Tibial nerve (tissue), 4 donors: ENCODE results near the gene ABHD17A. TPM values are rescaled to one million over a fixed set of nuclear protein-coding genes. Genes with fewer than 3 reads are reported as not detected.

ENCODE experiments used
- DNase-seq, 2 donors: peaks; one replicate each; pipeline ENCODE4 v3.0.0-alpha.2; 2019; ENCODE audit warnings: low spot score in 2 of 2
- H3K27ac ChIP-seq, 4 donors: fragments of 200-600 bp; sonication (generic) in 3 of 4; one replicate each; pipeline ENCODE4 v1.5.1; 2017 to 2019; ENCODE audit warnings: mild to moderate bottlenecking in 1 of 4
- H3K27me3 ChIP-seq, 2 donors: fragments of 200-600 bp; sonication (generic) in 1 of 2; one replicate each; pipeline versions ENCODE4 v1.5.1 to v1.6.0; 2017 to 2019
- H3K36me3 ChIP-seq, 3 donors: fragments of 200-600 bp; sonication (generic); one replicate each; pipeline ENCODE4 v1.5.1; 2018 to 2019
- H3K4me1 ChIP-seq, 4 donors: fragments of 200-600 bp; sonication (generic) in 3 of 4; one replicate each; pipeline ENCODE4 v1.5.1; 2017 to 2019
- H3K4me3 ChIP-seq, 4 donors: fragments of 200-600 bp; sonication (generic) in 3 of 4; one replicate each; pipeline ENCODE4 v1.5.1; 2017 to 2019; ENCODE audit warnings: mild to moderate bottlenecking in 1 of 4, moderate library complexity in 1 of 4
- H3K9me3 ChIP-seq, 4 donors: fragments of 200-600 bp; sonication (generic) in 3 of 4; one replicate each; pipeline ENCODE4 v1.5.1; 2017 to 2019
- EP300 ChIP-seq, 2 donors: sonication (generic); formaldehyde crosslinking; IDR thresholded peaks; one replicate each; pipeline ENCODE4 v1.6.1; 2017; ENCODE audit warnings: antibody characterized with exemption in 2 of 2, mild to moderate bottlenecking in 1 of 2
- POLR2A ChIP-seq, 2 donors: fragments of 450-650 bp; IDR thresholded peaks; one replicate each; pipeline ENCODE4 v1.6.1; 2017; ENCODE audit warnings: antibody characterized with exemption in 2 of 2, mild to moderate bottlenecking in 2 of 2, moderate library complexity in 2 of 2
- WGBS, 2 donors: methylation state at CpG; one replicate each; pipeline ENCODE4 v1.1.5; 2018; 5-methylcytosine and 5-hydroxymethylcytosine counted together
- total RNA-seq, 4 donors: library from RNA; depleted of rRNA; stranded (reverse); fragments of >200 nt; gene quantifications; one replicate each; pipeline ENCODE4 v1.1.0, GENCODE V29; 2016
- TF ChIP-seq, protein P1 (sequence below), 5 experiments: fragments of 200-600 bp in 3 of 5; fragments of 450-650 bp in 2 of 5; sonication (generic) in 3 of 5; IDR thresholded peaks; one replicate each; pipeline ENCODE4 v1.5.1; 2016 to 2019; ENCODE audit warnings: antibody characterized with exemption in 5 of 5, mild to moderate bottlenecking in 3 of 5, moderate library complexity in 2 of 5

ABHD17A gene
- total RNA-seq, 4 donors from 2014 or later = 127 to 165 (median 132) TPM

DNA sequence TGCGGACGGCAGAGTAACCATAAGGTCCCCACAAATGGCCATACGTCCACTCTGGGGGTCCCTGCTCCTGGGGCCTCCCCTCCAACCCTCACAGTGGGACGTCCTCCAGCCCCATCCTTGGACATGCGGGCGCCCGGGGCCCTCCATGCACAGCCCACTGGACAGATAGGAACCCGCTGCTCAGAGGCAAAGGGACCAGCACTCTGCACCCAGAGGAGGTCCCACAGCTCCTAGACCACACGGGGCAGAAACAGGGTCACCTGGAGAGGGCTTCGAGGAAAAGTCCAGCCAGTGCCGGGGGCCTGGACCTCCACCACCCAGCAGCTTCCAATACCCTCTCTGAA lies 48.1 kb downstream of the ABHD17A start:
- TF ChIP-seq EP300 (IDR thresholded peaks at IDR 0.05) (no peak), POLR2A (IDR thresholded peaks at IDR 0.05) (no peak)
- TF ChIP-seq, protein P1, sequence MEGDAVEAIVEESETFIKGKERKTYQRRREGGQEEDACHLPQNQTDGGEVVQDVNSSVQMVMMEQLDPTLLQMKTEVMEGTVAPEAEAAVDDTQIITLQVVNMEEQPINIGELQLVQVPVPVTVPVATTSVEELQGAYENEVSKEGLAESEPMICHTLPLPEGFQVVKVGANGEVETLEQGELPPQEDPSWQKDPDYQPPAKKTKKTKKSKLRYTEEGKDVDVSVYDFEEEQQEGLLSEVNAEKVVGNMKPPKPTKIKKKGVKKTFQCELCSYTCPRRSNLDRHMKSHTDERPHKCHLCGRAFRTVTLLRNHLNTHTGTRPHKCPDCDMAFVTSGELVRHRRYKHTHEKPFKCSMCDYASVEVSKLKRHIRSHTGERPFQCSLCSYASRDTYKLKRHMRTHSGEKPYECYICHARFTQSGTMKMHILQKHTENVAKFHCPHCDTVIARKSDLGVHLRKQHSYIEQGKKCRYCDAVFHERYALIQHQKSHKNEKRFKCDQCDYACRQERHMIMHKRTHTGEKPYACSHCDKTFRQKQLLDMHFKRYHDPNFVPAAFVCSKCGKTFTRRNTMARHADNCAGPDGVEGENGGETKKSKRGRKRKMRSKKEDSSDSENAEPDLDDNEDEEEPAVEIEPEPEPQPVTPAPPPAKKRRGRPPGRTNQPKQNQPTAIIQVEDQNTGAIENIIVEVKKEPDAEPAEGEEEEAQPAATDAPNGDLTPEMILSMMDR (IDR thresholded peaks at IDR 0.05) = no peak
- Histone ChIP-seq H3K27ac (no peak overlapping the region), H3K36me3 (peaks cover 0 to 22% (median 0%) of the 10 kb centered on the region in 3 donors), H3K4me1 (peaks cover 0 to 97% (median 19%) of the 10 kb centered on the region in 4 donors), H3K4me3 (no peak overlapping the region), H3K27me3 (no peaks in the 10 kb centered on the region), H3K9me3 (no peaks in the 10 kb centered on the region)
- DNase-seq = no peak
- 78 to 79% methylated on average over 11 of the region's 11 CpGs for WGBS, 2 donors

DNA sequence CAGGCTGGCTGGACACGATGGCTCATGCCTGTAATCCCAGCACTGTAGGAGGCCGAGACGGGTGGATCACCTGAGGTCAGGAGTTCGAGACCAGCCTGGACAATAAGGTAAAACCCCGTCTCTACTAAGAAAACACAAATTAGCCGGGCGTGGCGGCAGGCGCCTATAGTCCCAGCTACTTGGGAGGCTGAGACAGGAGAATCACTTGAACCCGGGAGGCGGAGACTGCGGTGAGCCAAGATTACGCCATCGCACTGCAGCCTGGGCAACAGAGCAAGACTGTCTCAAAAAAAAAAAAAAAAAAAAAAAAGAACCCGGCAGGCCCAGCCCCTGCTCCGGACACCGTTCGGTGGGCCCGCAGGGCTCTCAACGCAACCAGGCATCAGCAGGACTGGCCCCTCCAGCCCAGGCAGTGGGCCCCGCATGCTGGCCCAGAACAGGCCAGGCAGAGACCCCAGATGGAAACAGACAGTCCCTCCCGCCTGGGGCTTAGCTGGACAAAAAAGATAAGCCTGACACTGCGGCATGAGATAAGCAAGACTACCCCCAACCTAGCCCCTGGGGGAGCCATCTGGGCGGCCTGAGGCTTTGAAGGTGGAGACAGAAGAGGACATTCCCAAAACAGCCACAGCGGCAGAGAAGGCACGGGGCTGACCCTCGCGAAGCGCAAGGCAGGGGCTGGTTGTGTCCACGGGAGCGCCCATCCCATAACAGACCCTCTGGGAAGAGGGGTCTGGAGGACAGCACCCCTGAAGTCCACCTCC lies 48.7 kb downstream of the ABHD17A start:
- H3K4me3 ChIP-seq = no peak overlapping the region
- no peak for DNase-seq
- H3K27me3 ChIP-seq = no peaks in the 10 kb centered on the region
- 89% methylated on average over 31 of the region's 31 CpGs for WGBS, 2 donors
- H3K27ac ChIP-seq = no peak overlapping the region
- H3K9me3 ChIP-seq = no peaks in the 10 kb centered on the region
- peaks cover 0 to 96% (median 19%) of the 10 kb centered on the region in 4 donors for H3K4me1 ChIP-seq
- TF ChIP-seq, protein P1 (IDR thresholded peaks at IDR 0.05) = no peak
- H3K36me3 ChIP-seq = peaks cover 0 to 27% (median 0%) of the 10 kb centered on the region in 3 donors

DNA sequence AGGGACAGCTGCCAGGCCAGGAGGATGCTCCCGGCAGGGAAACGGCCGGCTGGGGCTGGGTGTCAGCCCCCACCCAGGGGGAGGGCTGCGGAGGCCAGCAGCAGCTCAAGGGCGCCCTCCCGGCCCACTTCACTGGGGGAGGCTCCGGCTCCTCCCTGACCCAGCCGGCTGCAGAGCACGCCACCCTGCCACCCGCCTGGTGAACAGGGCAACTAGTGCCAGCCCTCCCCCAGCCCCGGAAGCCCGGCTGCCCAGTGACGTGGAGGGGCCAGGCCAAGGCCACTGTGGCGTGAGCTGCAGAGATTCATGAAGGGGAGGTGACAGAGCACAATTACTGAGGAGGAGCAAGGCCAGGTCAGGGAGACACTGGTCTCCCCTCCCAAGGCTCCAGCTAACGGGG lies 51.8 kb downstream of the ABHD17A start:
- peak overlapping the region in 2 of 4 donors; percentile 62 to 67 for H3K27ac ChIP-seq
- WGBS, 2 donors = 44 to 50% methylated on average over 9 to 12 of the region's 15 CpGs

DNA sequence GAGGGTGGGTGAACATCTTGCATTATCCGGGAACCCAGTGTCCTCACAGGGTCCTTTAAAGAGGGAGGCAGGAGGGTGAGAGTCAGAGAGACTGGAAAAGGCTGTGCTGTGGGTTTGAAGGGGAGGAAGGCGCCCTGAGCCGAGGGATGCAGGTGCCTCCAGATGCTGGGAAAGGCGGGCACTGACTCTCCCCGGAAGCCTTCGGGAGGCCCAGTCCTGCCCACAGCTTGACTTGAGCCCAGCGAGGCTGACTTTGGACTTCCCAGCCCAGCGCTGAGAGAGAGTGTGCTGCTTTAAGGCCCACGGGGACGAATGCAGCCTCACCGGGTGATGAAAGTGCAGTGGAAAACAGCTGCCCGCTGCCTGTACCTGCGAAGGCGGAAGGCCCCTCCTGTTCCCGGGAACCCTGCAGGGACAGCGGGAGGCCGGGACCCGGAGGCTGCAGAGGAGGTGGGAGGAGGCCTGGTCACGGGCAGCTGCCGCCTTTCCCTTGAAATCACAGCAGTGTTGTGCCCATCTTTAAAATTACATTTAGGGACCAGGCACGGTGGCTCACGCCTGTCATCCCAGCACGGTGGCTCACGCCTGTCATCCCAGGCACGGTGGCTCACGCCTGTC lies 53.1 kb downstream of the ABHD17A start:
- Histone ChIP-seq H3K4me3 (no peak overlapping the region), H3K27me3 (no peaks in the 10 kb centered on the region)
- TF ChIP-seq, protein P1 (IDR thresholded peaks at IDR 0.05) = no peak
- TF ChIP-seq POLR2A (IDR thresholded peaks at IDR 0.05) (no peak), EP300 (IDR thresholded peaks at IDR 0.05) (no peak)

More for the DNA sequence above, 51.8 kb downstream of the ABHD17A start:
- no peaks in the 10 kb centered on the region for H3K9me3 ChIP-seq
- peaks cover 0 to 66% (median 12%) of the 10 kb centered on the region in 4 donors for H3K4me1 ChIP-seq
- no peaks in the 10 kb centered on the region for H3K27me3 ChIP-seq
- TF ChIP-seq EP300 (IDR thresholded peaks at IDR 0.05) = no peak
- no peak for TF ChIP-seq POLR2A (IDR thresholded peaks at IDR 0.05)
- TF ChIP-seq, protein P1 (IDR thresholded peaks at IDR 0.05) = no peak
- H3K36me3 ChIP-seq = peaks cover 0 to 37% (median 0%) of the 10 kb centered on the region in 3 donors
- no peak overlapping the region for H3K4me3 ChIP-seq
- no peak for DNase-seq

DNA sequence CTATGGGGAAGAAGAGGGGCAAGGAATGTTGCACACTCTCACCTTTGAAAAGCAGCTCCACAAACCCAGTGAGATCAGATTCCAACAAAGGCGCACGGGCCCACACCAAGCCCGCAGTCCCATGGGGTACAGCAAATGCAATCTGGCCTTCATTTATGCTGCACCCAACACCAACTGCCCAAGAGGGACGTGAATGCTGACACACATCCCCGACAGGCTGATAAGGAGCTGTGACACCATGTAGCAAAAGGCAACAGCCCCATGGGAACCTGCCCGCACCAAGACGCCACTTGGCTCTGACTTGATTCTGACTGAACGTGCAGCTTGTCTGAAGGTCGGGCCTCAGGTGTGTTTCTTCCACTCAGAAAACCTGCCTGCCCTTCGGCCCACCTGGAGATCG lies 54.3 kb downstream of the ABHD17A start:
- no peak overlapping the region for H3K27ac ChIP-seq
- no peak for DNase-seq
- peaks cover 0 to 58% (median 6%) of the 10 kb centered on the region in 3 donors for H3K36me3 ChIP-seq
- no peak overlapping the region for H3K4me3 ChIP-seq
- no peaks in the 10 kb centered on the region for H3K27me3 ChIP-seq
- no peaks in the 10 kb centered on the region for H3K9me3 ChIP-seq
- 88 to 89% methylated on average over 11 of the region's 11 CpGs for WGBS, 2 donors
- no peak for TF ChIP-seq POLR2A (IDR thresholded peaks at IDR 0.05)
- TF ChIP-seq, protein P1 (IDR thresholded peaks at IDR 0.05) = no peak
- no peak for TF ChIP-seq EP300 (IDR thresholded peaks at IDR 0.05)
- peaks cover 0 to 54% (median 7%) of the 10 kb centered on the region in 4 donors for H3K4me1 ChIP-seq

More for the DNA sequence above, 53.1 kb downstream of the ABHD17A start:
- H3K27ac ChIP-seq = no peak overlapping the region
- 82 to 87% methylated on average over 26 of the region's 26 CpGs for WGBS, 2 donors
- no peaks in the 10 kb centered on the region for H3K9me3 ChIP-seq
- H3K4me1 ChIP-seq = peaks cover 0 to 54% (median 5%) of the 10 kb centered on the region in 4 donors
- DNase-seq = no peak
- H3K36me3 ChIP-seq = peaks cover 0 to 47% (median 5%) of the 10 kb centered on the region in 3 donors
